SK-N-SH treated with all-trans-retinoic acid at 6 μM for 48 hours (cell line): ENCODE results near the gene SPECC1L.
A peak's percentile ranks its signal among the peaks of the same experiment; 100 is the strongest.

Experiments
- ATAC-seq: fragments of 200-7000 bp; cut with Tn5 transposase; 3 replicates; pipeline ENCODE4 v1.9.1; 2020; ENCODE audit warnings: mild to moderate bottlenecking, moderate library complexity
- ARNTL ChIP-seq: fragments of 450-650 bp; formaldehyde crosslinking; IDR thresholded peaks from 2 replicates; pipeline ENCODE4 v1.5.0; 2020; ENCODE audit warnings: low read depth, mild to moderate bottlenecking, moderate library complexity, borderline replicate concordance
- BACH2 ChIP-seq: fragments of 250-450 bp; sonication (Bioruptor Pico); IDR thresholded peaks from 2 replicates; pipeline ENCODE4 v1.9.0; 2021; ENCODE audit warnings: mild to moderate bottlenecking, borderline replicate concordance
- CSDC2 ChIP-seq: fragments of 250-450 bp; sonication (Bioruptor Pico); IDR thresholded peaks from 2 replicates; pipeline ENCODE4 v1.5.0; 2020; ENCODE audit warnings: mild to moderate bottlenecking, moderate library complexity
- ESRRG ChIP-seq: fragments of 250-450 bp; sonication (Bioruptor Pico); IDR thresholded peaks from 2 replicates; pipeline ENCODE4 v1.6.1; 2021; ENCODE audit warnings: mild to moderate bottlenecking
- ISL1 ChIP-seq: fragments of 250-450 bp; sonication (Bioruptor Pico); IDR thresholded peaks from 2 replicates; pipeline ENCODE4 v2.1.2; 2022; ENCODE audit warnings: mild to moderate bottlenecking, moderate library complexity
- OSR1 ChIP-seq: fragments of 250-450 bp; sonication (Bioruptor Pico); IDR thresholded peaks from 2 replicates; pipeline ENCODE4 v1.8.0; 2022; ENCODE audit warnings: moderate library complexity, mild to moderate bottlenecking, inconsistent platforms
- PPARA ChIP-seq: fragments of 250-450 bp; sonication (Bioruptor Pico); IDR thresholded peaks from 2 replicates; pipeline ENCODE4 v1.5.0; 2020; ENCODE audit warnings: mild to moderate bottlenecking, borderline replicate concordance
- RARB ChIP-seq: fragments of 250-450 bp; sonication (Bioruptor Pico); IDR thresholded peaks from 2 replicates; pipeline ENCODE4 v1.8.0; 2021; ENCODE audit warnings: mild to moderate bottlenecking, moderate library complexity
- SNAI2 ChIP-seq: fragments of 250-450 bp; sonication (Bioruptor Pico); IDR thresholded peaks from 2 replicates; pipeline ENCODE4 v1.5.0; 2020; ENCODE audit warnings: mild to moderate bottlenecking, moderate library complexity
- TCF4 ChIP-seq: fragments of 250-450 bp; sonication (Bioruptor Pico); IDR thresholded peaks from 2 replicates; pipeline ENCODE4 v1.8.0; 2021; ENCODE audit warnings: mild to moderate bottlenecking, moderate library complexity, borderline replicate concordance
- TOX ChIP-seq: fragments of 250-450 bp; sonication (Bioruptor Pico); IDR thresholded peaks from 2 replicates; pipeline ENCODE4 v1.8.0; 2021; ENCODE audit warnings: mild to moderate bottlenecking, moderate library complexity, borderline replicate concordance
- TSHZ2 ChIP-seq: fragments of 250-450 bp; sonication (Bioruptor Pico); IDR thresholded peaks from 2 replicates; pipeline ENCODE4 v1.5.0; 2020; ENCODE audit warnings: mild to moderate bottlenecking, moderate library complexity
- ZC3H10 ChIP-seq: fragments of 250-450 bp; sonication (Bioruptor Pico); IDR thresholded peaks from 2 replicates; pipeline ENCODE4 v1.5.1; 2021; ENCODE audit warnings: mild to moderate bottlenecking, moderate library complexity
- ZFP30 ChIP-seq: fragments of 450-650 bp; formaldehyde crosslinking; IDR thresholded peaks from 2 replicates; pipeline ENCODE4 v1.5.0; 2022; ENCODE audit warnings: mild to moderate bottlenecking, moderate library complexity
- ZNF565 ChIP-seq: fragments of 450-650 bp; formaldehyde crosslinking; conservative IDR thresholded peaks from 2 replicates; pipeline ENCODE4 v1.5.0; 2020; ENCODE audit warnings: low read depth, mild to moderate bottlenecking, moderate library complexity
- ZNF8 ChIP-seq: fragments of 450-650 bp; formaldehyde crosslinking; IDR thresholded peaks from 2 replicates; pipeline ENCODE4 v1.5.0; 2020; ENCODE audit warnings: mild to moderate bottlenecking, moderate library complexity
- TF ChIP-seq, protein P1 (sequence below): fragments of 250-450 bp; sonication (Bioruptor Pico); IDR thresholded peaks from 2 replicates; pipeline ENCODE4 v1.5.1; 2021; ENCODE audit warnings: mild to moderate bottlenecking, moderate library complexity
- TF ChIP-seq, protein P2 (sequence below): fragments of 250-450 bp; sonication (Bioruptor Pico); IDR thresholded peaks from 2 replicates; pipeline ENCODE4 v1.5.1; 2020; ENCODE audit warnings: low read depth, mild to moderate bottlenecking, moderate library complexity
- TF ChIP-seq, protein P3 (sequence below): fragments of 250-450 bp; sonication (Bioruptor Pico); IDR thresholded peaks from 2 replicates; pipeline ENCODE4 v1.8.0; 2020; ENCODE audit warnings: mild to moderate bottlenecking, moderate library complexity, borderline replicate concordance

SPECC1L gene

GRCh38 chr22:24402460-24403192 is 132.0 kb downstream of the SPECC1L start:
- TF ChIP-seq SNAI2 (CRISPR knock-in tag) (0 out of 2 replicates have a peak, but pooled peaks have one; percentile 10), CSDC2 (CRISPR knock-in tag) (no peak), ISL1 (peak; percentile 98), PPARA (CRISPR knock-in tag) (0 out of 2 replicates have a peak, but pooled peaks have one; percentile 2), ESRRG (CRISPR knock-in tag) (no peak; the same call in 1 of the 2 replicates), TCF4 (peak; percentile 78), ZNF565 (CRISPR knock-in tag) (no peak), ZNF8 (CRISPR knock-in tag) (0 out of 2 replicates have a peak, but pooled peaks have one; percentile 11), RARB (CRISPR knock-in tag) (no peak), TSHZ2 (peak; percentile 70)
- TF ChIP-seq, protein P1, sequence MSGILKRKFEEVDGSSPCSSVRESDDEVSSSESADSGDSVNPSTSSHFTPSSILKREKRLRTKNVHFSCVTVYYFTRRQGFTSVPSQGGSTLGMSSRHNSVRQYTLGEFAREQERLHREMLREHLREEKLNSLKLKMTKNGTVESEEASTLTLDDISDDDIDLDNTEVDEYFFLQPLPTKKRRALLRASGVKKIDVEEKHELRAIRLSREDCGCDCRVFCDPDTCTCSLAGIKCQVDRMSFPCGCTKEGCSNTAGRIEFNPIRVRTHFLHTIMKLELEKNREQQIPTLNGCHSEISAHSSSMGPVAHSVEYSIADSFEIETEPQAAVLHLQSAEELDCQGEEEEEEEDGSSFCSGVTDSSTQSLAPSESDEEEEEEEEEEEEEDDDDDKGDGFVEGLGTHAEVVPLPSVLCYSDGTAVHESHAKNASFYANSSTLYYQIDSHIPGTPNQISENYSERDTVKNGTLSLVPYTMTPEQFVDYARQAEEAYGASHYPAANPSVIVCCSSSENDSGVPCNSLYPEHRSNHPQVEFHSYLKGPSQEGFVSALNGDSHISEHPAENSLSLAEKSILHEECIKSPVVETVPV (CRISPR knock-in tag), result peak; percentile 52; the same call in 1 of the 2 replicates
- TF ChIP-seq, protein P2, sequence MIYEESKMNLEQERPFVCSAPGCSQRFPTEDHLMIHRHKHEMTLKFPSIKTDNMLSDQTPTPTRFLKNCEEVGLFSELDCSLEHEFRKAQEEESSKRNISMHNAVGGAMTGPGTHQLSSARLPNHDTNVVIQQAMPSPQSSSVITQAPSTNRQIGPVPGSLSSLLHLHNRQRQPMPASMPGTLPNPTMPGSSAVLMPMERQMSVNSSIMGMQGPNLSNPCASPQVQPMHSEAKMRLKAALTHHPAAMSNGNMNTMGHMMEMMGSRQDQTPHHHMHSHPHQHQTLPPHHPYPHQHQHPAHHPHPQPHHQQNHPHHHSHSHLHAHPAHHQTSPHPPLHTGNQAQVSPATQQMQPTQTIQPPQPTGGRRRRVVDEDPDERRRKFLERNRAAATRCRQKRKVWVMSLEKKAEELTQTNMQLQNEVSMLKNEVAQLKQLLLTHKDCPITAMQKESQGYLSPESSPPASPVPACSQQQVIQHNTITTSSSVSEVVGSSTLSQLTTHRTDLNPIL (CRISPR knock-in tag), result peak; percentile 66; the same call in 1 of the 2 replicates
- TF ChIP-seq, all 23 proteins: peak for 8
- ATAC-seq, result peak; percentile 91

GRCh38 chr22:24403346-24403745 is 132.7 kb downstream of the SPECC1L start:
- no peak for ATAC-seq
- TF ChIP-seq, protein P3, sequence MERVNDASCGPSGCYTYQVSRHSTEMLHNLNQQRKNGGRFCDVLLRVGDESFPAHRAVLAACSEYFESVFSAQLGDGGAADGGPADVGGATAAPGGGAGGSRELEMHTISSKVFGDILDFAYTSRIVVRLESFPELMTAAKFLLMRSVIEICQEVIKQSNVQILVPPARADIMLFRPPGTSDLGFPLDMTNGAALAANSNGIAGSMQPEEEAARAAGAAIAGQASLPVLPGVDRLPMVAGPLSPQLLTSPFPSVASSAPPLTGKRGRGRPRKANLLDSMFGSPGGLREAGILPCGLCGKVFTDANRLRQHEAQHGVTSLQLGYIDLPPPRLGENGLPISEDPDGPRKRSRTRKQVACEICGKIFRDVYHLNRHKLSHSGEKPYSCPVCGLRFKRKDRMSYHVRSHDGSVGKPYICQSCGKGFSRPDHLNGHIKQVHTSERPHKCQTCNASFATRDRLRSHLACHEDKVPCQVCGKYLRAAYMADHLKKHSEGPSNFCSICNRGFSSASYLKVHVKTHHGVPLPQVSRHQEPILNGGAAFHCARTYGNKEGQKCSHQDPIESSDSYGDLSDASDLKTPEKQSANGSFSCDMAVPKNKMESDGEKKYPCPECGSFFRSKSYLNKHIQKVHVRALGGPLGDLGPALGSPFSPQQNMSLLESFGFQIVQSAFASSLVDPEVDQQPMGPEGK, result no peak
- TF ChIP-seq ZNF8 (CRISPR knock-in tag) (no peak), OSR1 (CRISPR knock-in tag) (no peak), ARNTL (CRISPR knock-in tag) (no peak), ZFP30 (no peak), BACH2 (CRISPR knock-in tag) (no peak), TSHZ2 (no peak), SNAI2 (CRISPR knock-in tag) (no peak), ZNF565 (CRISPR knock-in tag) (no peak), RARB (CRISPR knock-in tag) (no peak), CSDC2 (CRISPR knock-in tag) (no peak), ZC3H10 (CRISPR knock-in tag) (no peak), ISL1 (no peak), PPARA (CRISPR knock-in tag) (no peak), TOX (CRISPR knock-in tag) (no peak), ESRRG (CRISPR knock-in tag) (no peak)
- TF ChIP-seq, protein P1 (CRISPR knock-in tag), result no peak
- TF ChIP-seq, protein P2 (CRISPR knock-in tag), result no peak
